GM19467 (cell line): ENCODE data around the gene CELSR3.

Source experiments
- ATAC-seq: cut with Tn5 transposase; IDR thresholded peaks from one replicate; pipeline ENCODE4 v1.9.1; 2021; ENCODE audit warnings: mild to moderate bottlenecking, moderate library complexity; ENCODE audit not compliant: unreplicated experiment

Gene CELSR3

DNA sequence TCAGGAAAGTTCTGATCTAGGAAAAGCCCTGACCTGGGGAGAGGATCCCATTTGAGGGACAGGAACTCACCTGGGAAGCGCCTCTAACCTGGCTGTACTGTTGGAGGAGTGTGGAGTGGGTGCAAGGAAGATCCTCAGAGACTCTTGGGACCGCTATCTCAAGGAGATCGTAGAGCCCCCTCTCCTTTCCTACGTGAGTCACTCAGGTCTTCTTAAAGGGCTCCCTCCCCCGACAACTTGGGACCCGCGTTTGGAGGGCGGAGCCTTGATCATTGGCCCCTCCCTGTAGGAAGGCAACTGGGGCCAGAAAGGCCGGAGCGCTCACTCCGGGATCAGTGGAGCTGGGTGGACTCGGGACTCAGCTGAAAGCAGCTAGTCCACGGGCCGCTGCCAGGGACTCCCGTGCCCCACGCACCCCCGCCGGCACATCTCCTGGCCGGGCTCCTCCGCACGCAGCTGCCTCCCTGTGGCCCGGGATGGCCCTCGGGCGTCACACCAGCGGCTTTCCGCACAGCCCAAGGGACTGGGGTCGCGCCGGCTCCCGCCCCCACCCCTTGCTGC, 27.9 kb downstream of the CELSR3 start:
- no peak for ATAC-seq

DNA sequence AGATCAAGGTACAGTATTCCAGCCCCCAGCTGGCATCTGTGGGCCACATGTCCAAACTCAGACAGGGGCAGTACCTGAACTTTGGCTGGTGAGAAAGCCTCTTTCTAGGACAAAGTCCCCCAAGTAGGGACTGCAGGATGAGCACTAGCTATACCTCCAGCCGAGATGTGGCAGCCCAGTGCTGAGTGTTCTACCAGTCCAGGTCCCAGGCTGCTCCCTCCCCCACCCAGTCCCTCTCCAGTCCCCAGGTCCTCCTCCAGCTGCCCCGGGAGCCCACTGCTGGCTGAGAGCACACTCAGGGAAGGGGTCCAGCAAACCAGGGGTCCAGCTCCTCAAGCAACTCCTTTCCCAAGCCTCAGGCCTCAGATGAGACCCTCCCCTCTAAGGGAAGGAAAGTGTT, 28.9 kb downstream of the CELSR3 start:
- ATAC-seq: no peak

- no peak for ATAC-seq
These were observed 29.4 kb downstream of the CELSR3 start for GRCh38 chr3:48633256-48633655.

GRCh38 chr3:48631516-48632448, 30.9 kb downstream of the CELSR3 start:
- ATAC-seq: no peak

- no peak for ATAC-seq
These were observed 31.9 kb downstream of the CELSR3 start for GRCh38 chr3:48630833-48631232.

- ATAC-seq: no peak
These were observed 32.3 kb downstream of the CELSR3 start for GRCh38 chr3:48630407-48630806.

- ATAC-seq: no peak
These were observed 32.8 kb downstream of the CELSR3 start for GRCh38 chr3:48629894-48630293.

GRCh38 chr3:48628277-48629017, 34.2 kb downstream of the CELSR3 start:
- no peak for ATAC-seq

DNA sequence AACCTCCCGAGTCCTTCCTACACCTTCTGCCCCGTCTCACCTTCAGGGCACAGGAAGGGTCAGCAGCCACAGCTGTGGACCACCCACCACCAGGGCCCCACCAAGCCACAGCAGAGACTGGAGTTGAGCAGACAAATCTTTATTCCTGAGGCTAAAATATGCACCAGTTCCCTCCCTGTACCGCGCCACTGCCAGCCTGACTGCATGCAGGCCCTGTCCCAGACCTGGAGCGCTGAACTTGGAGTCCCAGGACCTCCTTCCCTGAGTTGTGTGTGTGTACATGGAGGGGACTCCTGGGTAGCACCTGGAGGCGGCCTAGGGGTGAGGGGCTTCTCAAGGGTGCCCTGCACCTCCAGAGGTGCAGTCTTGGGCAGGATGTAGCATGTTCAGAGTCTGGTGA, 37.1 kb downstream of the CELSR3 start:
- no peak for ATAC-seq

- no peak for ATAC-seq
These were observed 37.9 kb downstream of the CELSR3 start for GRCh38 chr3:48624767-48625166.

DNA sequence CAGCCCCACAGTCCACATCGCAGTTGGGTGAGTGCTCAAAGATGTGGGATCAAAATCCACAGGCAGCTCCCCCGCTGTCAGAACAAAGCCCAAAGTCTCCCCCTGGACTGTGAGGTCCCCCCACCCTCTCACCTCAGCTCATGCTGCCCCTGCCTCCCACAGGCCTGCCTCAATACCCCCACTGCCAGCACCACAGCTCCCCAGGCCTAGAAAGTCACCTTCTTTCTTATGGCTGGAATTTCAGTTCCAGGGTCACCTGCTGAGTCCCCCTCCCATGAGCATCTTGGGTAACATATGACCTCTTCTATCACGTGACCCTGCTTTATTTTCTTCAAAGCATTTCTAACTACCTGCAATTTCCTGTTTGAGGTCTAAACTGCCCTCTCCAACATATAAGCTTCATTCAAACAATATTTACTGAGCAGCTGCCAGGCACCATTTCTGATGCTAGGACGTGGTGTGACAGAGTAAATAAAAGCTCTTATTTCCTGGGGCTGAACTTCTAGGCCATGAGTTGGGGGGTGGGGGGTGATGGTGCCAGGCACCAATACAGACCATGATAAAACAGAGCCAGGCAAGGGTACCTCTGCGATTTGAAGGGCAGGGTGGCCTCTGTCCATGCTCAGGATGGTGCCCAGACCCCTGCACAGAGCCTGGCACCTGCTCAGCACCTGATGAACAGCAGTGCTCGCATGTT, 38.7 kb downstream of the CELSR3 start:
- no peak for ATAC-seq

DNA sequence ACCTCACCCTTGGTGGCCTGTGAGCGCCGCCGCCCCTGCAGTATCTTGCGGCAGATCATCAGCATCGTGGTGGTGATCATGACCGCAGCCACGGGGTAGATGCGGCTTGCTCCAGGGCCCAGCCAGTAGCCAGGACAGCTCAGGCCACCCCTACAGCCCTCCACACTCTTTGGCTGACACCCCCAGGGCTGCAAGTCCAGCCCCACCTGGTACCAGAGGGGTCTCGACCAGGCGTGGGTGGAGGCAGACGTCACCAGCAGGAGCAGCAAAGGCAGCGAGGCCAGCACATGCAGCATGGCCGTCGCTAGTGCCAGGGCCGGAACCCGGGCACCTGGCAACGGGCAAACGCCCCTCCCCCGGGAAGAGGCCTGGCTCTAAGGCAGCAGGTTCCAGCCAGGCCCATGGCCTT, 41.2 kb downstream of the CELSR3 start, which contains the start of gene TMEM89:
TMEM89 (minus strand) TSS at position 309 of the 409 bp plus-strand sequence; CDS start at position 296, 13 bp downstream.
- no peak for ATAC-seq

GRCh38 chr3:48619541-48620524, 42.9 kb downstream of the CELSR3 start:
- ATAC-seq: no peak

- ATAC-seq: no peak
These were observed 45.1 kb downstream of the CELSR3 start for GRCh38 chr3:48617559-48617958.

- ATAC-seq: no peak
These were observed 48.6 kb downstream of the CELSR3 start for GRCh38 chr3:48614044-48614443.

- no peak for ATAC-seq
These were observed 50.4 kb downstream of the CELSR3 start for GRCh38 chr3:48612309-48612708.

DNA sequence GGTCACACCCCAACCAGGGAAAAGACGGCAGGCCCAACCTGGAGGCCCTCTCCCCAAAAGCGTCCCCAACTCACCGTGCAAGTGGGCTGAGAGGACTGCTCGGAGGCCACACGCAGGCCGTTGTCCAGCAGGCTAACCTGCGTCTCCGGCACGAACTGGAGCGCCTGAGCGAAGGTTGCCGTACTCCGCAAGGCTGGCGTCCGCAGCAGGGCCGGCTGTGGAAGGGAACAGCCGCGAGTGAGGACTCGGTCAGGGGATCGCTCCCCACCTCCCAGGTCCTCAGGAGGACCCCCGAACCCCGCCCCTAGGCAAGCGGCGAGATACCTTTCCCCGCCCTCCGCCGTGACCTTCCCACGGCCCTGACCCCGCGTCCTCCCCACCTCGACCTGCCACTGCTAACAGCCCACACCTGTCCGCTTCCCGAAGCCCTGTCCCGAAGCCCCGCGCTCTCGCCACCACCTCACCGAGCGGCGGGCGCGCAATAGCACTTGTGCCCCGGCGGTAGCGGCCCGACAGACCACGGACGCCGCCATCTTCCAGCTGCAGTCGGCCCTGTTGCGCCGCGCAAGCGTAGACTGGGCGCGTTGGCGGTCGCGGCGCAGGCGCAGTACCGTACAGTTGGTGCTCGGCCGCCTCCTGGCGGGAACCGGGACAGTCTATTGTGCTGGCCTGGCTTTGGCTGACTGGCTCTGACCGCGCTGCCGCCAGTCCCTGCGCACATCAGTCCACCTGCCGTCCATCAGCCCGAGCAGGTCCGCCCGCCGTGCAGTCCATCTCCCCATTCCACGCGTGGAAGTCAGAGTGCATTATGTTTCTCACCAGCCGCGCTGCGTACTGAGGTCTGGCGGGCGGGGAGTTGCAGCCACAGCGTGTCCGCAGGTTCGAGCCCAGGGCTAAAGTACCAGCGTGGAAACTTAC, 53.3 kb downstream of the CELSR3 start, which contains the start of gene UQCRC1:
UQCRC1 (minus strand) TSS at position 559 of the 918 bp plus-strand sequence; CDS start at position 533, 26 bp downstream.
- peak; percentile 91 for ATAC-seq

GRCh38 chr3:48607519-48607918, 55.2 kb downstream of the CELSR3 start:
- no peak for ATAC-seq

GRCh38 chr3:48601622-48601994, 61.1 kb downstream of the CELSR3 start:
- ATAC-seq: no peak
